GM13976 (cell line): Measurements from ENCODE around the gene OTUD3.

Experiments
- DNase-seq: peaks from one replicate; pipeline ENCODE4 v3.0.0; 2012; ENCODE audit warnings: low spot score
- CTCF ChIP-seq: IDR thresholded peaks from 2 replicates; pipeline ENCODE4 v1.5.1; 2012; ENCODE audit warnings: borderline replicate concordance, mild to moderate bottlenecking; ENCODE audit not compliant: insufficient read depth; ENCODE audit errors: extremely low read depth, missing control alignments, control extremely low read depth
- in situ Hi-C: fragments of 300-500 bp; cut with MboI; formaldehyde crosslinking; loops from one replicate; pipeline ENCODE4 v1.12.0; 2022; ENCODE audit warnings: low sequenced_read_pairs, mixed read lengths, inconsistent platforms; ENCODE audit not compliant: unreplicated experiment

Gene OTUD3

GRCh38 chr1:19921310-19921709 is 39.1 kb downstream of the OTUD3 start:
- no peak for TF ChIP-seq CTCF
- in situ Hi-C loops, result loop anchor here (25.0 kb wide), 2 partner anchors 241 to 566 kb away; partner anchors contain the start of gene CAMK2N1
- DNase-seq, result no peak

GRCh38 chr1:19922015-19922688 is 40.0 kb downstream of the OTUD3 start:
- peak; percentile 31 for DNase-seq
- in situ Hi-C loops, result loop anchor here (25.0 kb wide), 2 partner anchors 240 to 565 kb away; partner anchors contain the start of gene CAMK2N1

GRCh38 chr1:19923137-19923952 is 41.1 kb downstream of the OTUD3 start, which contains the start of gene PLA2G2E:
PLA2G2E (minus strand) TSS chr1:19923617; CDS start chr1:19923559, 58 bp downstream.
- DNase-seq, result no peak
- in situ Hi-C loops, result loop anchor here (25.0 kb wide), 2 partner anchors 239 to 564 kb away; partner anchors contain the start of gene CAMK2N1
- no peak for TF ChIP-seq CTCF

More at GRCh38 chr1:19922015-19922688, 40.0 kb downstream of the OTUD3 start:
- no peak for TF ChIP-seq CTCF

- in situ Hi-C loops, result loop anchor here (25.0 kb wide), 2 partner anchors 238 to 563 kb away; partner anchors contain the start of gene CAMK2N1
- TF ChIP-seq CTCF, result no peak
- no peak for DNase-seq
Measured at GRCh38 chr1:19923953-19924346, 41.8 kb downstream of the OTUD3 start.

- in situ Hi-C loops, result no loop called here
- TF ChIP-seq CTCF, result no peak
- DNase-seq, result no peak
Measured at GRCh38 chr1:19925342-19926070, 43.3 kb downstream of the OTUD3 start.
